ENCODE data around the gene PDZD2.

PDZD2 gene

GRCh38 chr5:31736127-31736526 lies 97.2 kb downstream of the PDZD2 start:
- Histone ChIP-seq H3F3A (ENCODE audit: low read depth) (no peaks in the 10 kb centered on the region), H4K20me1 (ENCODE audit: insufficient read depth, low read length, poor library complexity, severe bottlenecking) (no peaks in the 10 kb centered on the region), H3K4me2 (ENCODE audit: low read depth, low read length, poor library complexity, severe bottlenecking) (no peak overlapping the region), H3K9ac (ENCODE audit: low read depth, low read length, poor library complexity, severe bottlenecking) (no peak overlapping the region), H2AFZ (ENCODE audit: low read length) (no peak overlapping the region), H3K4me1 (ENCODE audit: insufficient read depth, low read length, poor library complexity, severe bottlenecking) (no peaks in the 10 kb centered on the region), H3K9me3 (ENCODE audit: insufficient read depth, low read depth, low read length) (no peaks in the 10 kb centered on the region), H3K36me3 (ENCODE audit: insufficient read depth, low read length) (no peaks in the 10 kb centered on the region), H3K79me2 (ENCODE audit: insufficient read depth, low read length) (no peaks in the 10 kb centered on the region), H3K4me3 (ENCODE audit: low read length, poor library complexity, severe bottlenecking) (no peak overlapping the region), H3K9me2 (replicated peaks; ENCODE audit: low read depth, low read length) (no peaks in the 10 kb centered on the region), H3K27me3 (ENCODE audit: insufficient read depth, low read length, poor library complexity, severe bottlenecking) (no peaks in the 10 kb centered on the region)
- TF ChIP-seq EZH2phosphoT487 (IDR thresholded peaks at IDR 0.05; ENCODE audit: borderline replicate concordance) (no peak), CTCF (conservative IDR thresholded peaks at IDR 0.05; ENCODE audit: low read length) (no peak)

- no peak overlapping the region for H3K4me2 ChIP-seq (ENCODE audit: low read depth, low read length, poor library complexity, severe bottlenecking)
- no peaks in the 10 kb centered on the region for H3K36me3 ChIP-seq (ENCODE audit: insufficient read depth, low read length)
- H3F3A ChIP-seq (ENCODE audit: low read depth) = no peaks in the 10 kb centered on the region
- no peaks in the 10 kb centered on the region for H3K9me3 ChIP-seq (ENCODE audit: insufficient read depth, low read depth, low read length)
- no peak overlapping the region for H3K9ac ChIP-seq (ENCODE audit: low read depth, low read length, poor library complexity, severe bottlenecking)
- H3K4me3 ChIP-seq (ENCODE audit: low read length, poor library complexity, severe bottlenecking) = no peak overlapping the region
- H3K4me1 ChIP-seq (ENCODE audit: insufficient read depth, low read length, poor library complexity, severe bottlenecking) = no peaks in the 10 kb centered on the region
- no peak for TF ChIP-seq EZH2phosphoT487 (IDR thresholded peaks at IDR 0.05; ENCODE audit: borderline replicate concordance)
- no peak for TF ChIP-seq CTCF (conservative IDR thresholded peaks at IDR 0.05; ENCODE audit: low read length)
- no peaks in the 10 kb centered on the region for H4K20me1 ChIP-seq (ENCODE audit: insufficient read depth, low read length, poor library complexity, severe bottlenecking)
- no peaks in the 10 kb centered on the region for H3K79me2 ChIP-seq (ENCODE audit: insufficient read depth, low read length)
- no peaks in the 10 kb centered on the region for H3K9me2 ChIP-seq (replicated peaks; ENCODE audit: low read depth, low read length)
- H3K27me3 ChIP-seq (ENCODE audit: insufficient read depth, low read length, poor library complexity, severe bottlenecking) = no peaks in the 10 kb centered on the region
- no peak overlapping the region for H2AFZ ChIP-seq (ENCODE audit: low read length)
Observed at GRCh38 chr5:31738199-31738598, 99.3 kb downstream of the PDZD2 start.

- Histone ChIP-seq H3K4me2 (ENCODE audit: low read depth, low read length, poor library complexity, severe bottlenecking) (no peak overlapping the region), H3K4me1 (ENCODE audit: insufficient read depth, low read length, poor library complexity, severe bottlenecking) (no peaks in the 10 kb centered on the region), H3K4me3 (ENCODE audit: low read length, poor library complexity, severe bottlenecking) (no peak overlapping the region), H3K9me2 (replicated peaks; ENCODE audit: low read depth, low read length) (no peaks in the 10 kb centered on the region), H3K36me3 (ENCODE audit: insufficient read depth, low read length) (no peaks in the 10 kb centered on the region), H3K9ac (ENCODE audit: low read depth, low read length, poor library complexity, severe bottlenecking) (no peak overlapping the region), H3K27me3 (ENCODE audit: insufficient read depth, low read length, poor library complexity, severe bottlenecking) (no peaks in the 10 kb centered on the region), H4K20me1 (ENCODE audit: insufficient read depth, low read length, poor library complexity, severe bottlenecking) (no peaks in the 10 kb centered on the region), H2AFZ (ENCODE audit: low read length) (no peak overlapping the region), H3K9me3 (ENCODE audit: insufficient read depth, low read depth, low read length) (no peaks in the 10 kb centered on the region), H3K79me2 (ENCODE audit: insufficient read depth, low read length) (no peaks in the 10 kb centered on the region), H3F3A (ENCODE audit: low read depth) (no peaks in the 10 kb centered on the region)
- TF ChIP-seq EZH2phosphoT487 (IDR thresholded peaks at IDR 0.05; ENCODE audit: borderline replicate concordance) = no peak
- TF ChIP-seq CTCF (conservative IDR thresholded peaks at IDR 0.05; ENCODE audit: low read length) = no peak
Observed at GRCh38 chr5:31741496-31741895, 102.6 kb downstream of the PDZD2 start.

All from Loucy (cell line).